WTC11 (cell line): Measurements from ENCODE around the gene PPP1CA. TPM values are rescaled to one million over a fixed set of nuclear protein-coding genes. Genes with fewer than 3 reads are reported as not detected.

Experiments used
- ATAC-seq: fragments of 200-7000 bp; cut with Tn5 transposase; 2 replicates; pipeline ENCODE4 v1.10.0; 2021; ENCODE audit warnings: mild to moderate bottlenecking, moderate library complexity
- CTCF ChIA-PET: fragments of 300-600 bp; sonication (Branson Sonifier 250); formaldehyde crosslinking; loops from one replicate; lab custom pipeline; 2021; ENCODE audit warnings: antibody characterized with exemption; lab: Charles Lee
- POLR2A ChIA-PET: fragments of 350-600 bp; sonication (Branson Sonifier 250); formaldehyde crosslinking; loops from one replicate; lab custom pipeline; 2021; ENCODE audit warnings: antibody characterized with exemption; lab: Charles Lee
- DNase-seq: peaks from one replicate; pipeline ENCODE4 v3.0.0; 2021; ENCODE audit warnings: low spot score
- H3K27ac Mint-ChIP-seq: 2 replicates; pipeline ENCODE4 v1.8.0; 2021; ENCODE audit warnings: mixed read lengths
- H3K27me3 Mint-ChIP-seq: 2 replicates; pipeline ENCODE4 v1.8.0; 2021; ENCODE audit warnings: low read depth, mild to moderate bottlenecking, moderate library complexity, mixed read lengths
- H3K36me3 Mint-ChIP-seq: 2 replicates; pipeline ENCODE4 v1.8.0; 2021; ENCODE audit warnings: mixed read lengths
- H3K4me1 Mint-ChIP-seq: 2 replicates; pipeline ENCODE4 v1.8.0; 2022; ENCODE audit warnings: mixed read lengths
- H3K4me3 Mint-ChIP-seq: 2 replicates; pipeline ENCODE4 v1.8.0; 2021; ENCODE audit warnings: mild to moderate bottlenecking, moderate library complexity, mixed read lengths
- H3K9me3 Mint-ChIP-seq: 2 replicates; pipeline ENCODE4 v1.8.0; 2021; ENCODE audit warnings: mixed read lengths
- ATF2 ChIP-seq: sonication (generic); formaldehyde crosslinking; IDR thresholded peaks from 2 replicates; pipeline ENCODE4 v1.8.1; 2022; ENCODE audit warnings: low read depth, missing genetic modification reagents, borderline replicate concordance
- CTCF ChIP-seq: fragments of 200-600 bp; IDR thresholded peaks from 2 replicates; pipeline ENCODE4 v1.8.0; 2022; ENCODE audit warnings: antibody characterized with exemption
- ETV6 ChIP-seq: sonication (generic); formaldehyde crosslinking; IDR thresholded peaks from 2 replicates; pipeline ENCODE4 v1.8.1; 2022; ENCODE audit warnings: mild to moderate bottlenecking, missing genetic modification reagents
- FOXK1 ChIP-seq: sonication (generic); formaldehyde crosslinking; IDR thresholded peaks from 2 replicates; pipeline ENCODE4 v1.8.0; 2022; ENCODE audit warnings: mild to moderate bottlenecking, moderate library complexity, missing genetic modification reagents
- FOXP1 ChIP-seq: sonication (generic); formaldehyde crosslinking; IDR thresholded peaks from 2 replicates; pipeline ENCODE4 v1.8.0; 2022; ENCODE audit warnings: missing genetic modification reagents, mild to moderate bottlenecking, moderate library complexity, borderline replicate concordance
- MAX ChIP-seq: sonication (generic); formaldehyde crosslinking; IDR thresholded peaks from 2 replicates; pipeline ENCODE4 v1.8.0; 2022; ENCODE audit warnings: mild to moderate bottlenecking, missing genetic modification reagents
- MYBL2 ChIP-seq: sonication (generic); formaldehyde crosslinking; IDR thresholded peaks from 2 replicates; pipeline ENCODE4 v1.8.1; 2023; ENCODE audit warnings: mild to moderate bottlenecking, moderate library complexity, missing genetic modification reagents
- NFE2L1 ChIP-seq: sonication (generic); formaldehyde crosslinking; IDR thresholded peaks from 2 replicates; pipeline ENCODE4 v1.8.1; 2023; ENCODE audit warnings: missing genetic modification reagents
- NFYB ChIP-seq: sonication (generic); formaldehyde crosslinking; conservative IDR thresholded peaks from 2 replicates; pipeline ENCODE4 v1.8.0; 2022; ENCODE audit warnings: low read depth, missing genetic modification reagents
- NR2C2 ChIP-seq: sonication (generic); formaldehyde crosslinking; IDR thresholded peaks from 2 replicates; pipeline ENCODE4 v1.8.0; 2022; ENCODE audit warnings: mild to moderate bottlenecking, missing genetic modification reagents
- PRDM15 ChIP-seq: sonication (generic); formaldehyde crosslinking; IDR thresholded peaks from 2 replicates; pipeline ENCODE4 v1.8.0; 2022; ENCODE audit warnings: missing genetic modification reagents
- PRRX2 ChIP-seq: fragments of 250-450 bp; sonication (Bioruptor Pico); IDR thresholded peaks from 2 replicates; pipeline ENCODE4 v1.8.0; 2021; ENCODE audit warnings: mild to moderate bottlenecking
- STAT6 ChIP-seq: sonication (generic); formaldehyde crosslinking; conservative IDR thresholded peaks from 2 replicates; pipeline ENCODE4 v1.8.1; 2023; ENCODE audit warnings: mild to moderate bottlenecking, low read depth, missing genetic modification reagents, moderate library complexity
- ZNF121 ChIP-seq: sonication (generic); formaldehyde crosslinking; IDR thresholded peaks from 2 replicates; pipeline ENCODE4 v1.8.0; 2023; ENCODE audit warnings: missing genetic modification reagents
- ZNF317 ChIP-seq: sonication (generic); formaldehyde crosslinking; IDR thresholded peaks from 2 replicates; pipeline ENCODE4 v1.8.1; 2023; ENCODE audit warnings: low read depth, mild to moderate bottlenecking, moderate library complexity, missing genetic modification reagents, borderline replicate concordance
- ZNF423 ChIP-seq: fragments of 250-450 bp; sonication (Bioruptor Pico); IDR thresholded peaks from 2 replicates; pipeline ENCODE4 v2.1.2; 2022; ENCODE audit warnings: mild to moderate bottlenecking, moderate library complexity
- total RNA-seq: library from RNA; stranded (reverse); gene quantifications from 3 replicates; pipeline ENCODE4 v1.2.3, GENCODE V29; 2021
- TF ChIP-seq, protein P1 (sequence below): sonication (generic); formaldehyde crosslinking; IDR thresholded peaks from 2 replicates; pipeline ENCODE4 v1.8.1; 2022; ENCODE audit warnings: mild to moderate bottlenecking, missing genetic modification reagents, moderate library complexity, borderline replicate concordance
- TF ChIP-seq, protein P2 (sequence below): fragments of 250-450 bp; sonication (Bioruptor Pico); IDR thresholded peaks from 2 replicates; pipeline ENCODE4 v1.9.0; 2021; ENCODE audit warnings: mild to moderate bottlenecking
- TF ChIP-seq, protein P3 (sequence below): sonication (generic); formaldehyde crosslinking; IDR thresholded peaks from 2 replicates; pipeline ENCODE4 v1.8.1; 2022; ENCODE audit warnings: low read depth, mild to moderate bottlenecking, moderate library complexity, missing genetic modification reagents, borderline replicate concordance

PPP1CA gene
- total RNA-seq, 1 experiment from 2014 or later: 220 TPM

DNA sequence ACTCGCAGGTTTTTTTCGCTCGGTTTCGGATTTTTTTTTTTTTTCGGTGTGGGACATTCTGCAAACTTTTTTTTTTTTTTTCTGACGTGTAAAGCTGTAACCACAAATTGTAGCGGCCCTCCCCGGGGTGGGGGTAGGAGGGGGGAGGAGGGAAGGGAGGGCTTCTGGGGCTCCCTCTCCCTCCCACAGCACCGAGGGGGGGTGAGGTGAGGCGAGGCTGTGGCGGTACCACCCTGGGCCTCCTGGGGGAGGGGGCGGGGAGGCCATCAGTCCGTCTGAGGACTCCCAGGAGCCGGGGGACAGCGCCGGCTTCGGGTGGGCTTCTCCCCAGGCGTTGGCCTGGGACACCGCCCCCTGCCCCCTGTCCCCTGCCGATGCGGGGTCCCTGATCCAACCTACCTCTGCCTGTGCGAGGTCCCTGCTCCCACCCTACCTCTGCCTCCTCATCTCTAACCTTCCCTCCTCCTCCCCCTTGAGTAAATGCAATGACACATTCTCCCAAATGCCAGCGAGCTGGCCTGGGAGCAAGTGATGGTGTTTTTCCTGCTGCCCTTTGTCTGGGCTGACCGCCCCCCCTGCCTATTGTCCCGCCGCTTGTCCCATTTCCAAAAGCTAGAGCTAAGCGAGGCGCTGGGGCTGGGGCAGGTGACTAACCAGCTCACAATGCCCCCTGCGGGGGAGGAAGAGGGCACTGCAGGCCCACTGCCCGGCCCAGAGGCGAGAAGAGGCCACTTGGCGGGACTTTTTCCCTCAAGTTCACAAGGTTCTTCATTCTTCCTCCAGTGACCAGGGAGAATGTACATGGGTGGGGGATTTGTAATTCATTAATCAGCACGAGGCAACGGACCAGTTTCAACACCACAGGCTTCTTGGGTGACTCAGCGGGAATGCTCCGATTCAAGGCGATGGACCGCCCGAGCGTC, 27.7 kb downstream of the PPP1CA start:
- H3K27ac Mint-ChIP-seq: no peak overlapping the region
- H3K4me3 Mint-ChIP-seq: peak overlapping the region; percentile 88
- H3K36me3 Mint-ChIP-seq: no peaks in the 10 kb centered on the region
- peaks cover 84% of the 10 kb centered on the region for H3K27me3 Mint-ChIP-seq
- H3K4me1 Mint-ChIP-seq: peaks cover 46% of the 10 kb centered on the region
- ChIA-PET CTCF (interaction anchor here (0.5 to 25.7 kb wide), 24 partner anchors 7 to 1786 kb away, joined by 3 to 842 read pairs (median 5); partner anchors contain the start of genes ANKRD13D, POLD4, PPP1CA and RAD9A), POLR2A (interaction anchor here (0.5 to 1.3 kb wide), 11 partner anchors 8 to 225 kb away, joined by 3 to 6 read pairs (median 5); partner anchors contain the start of genes POLD4, PPP1CA and RAD9A)
- ATAC-seq: peak; percentile 6
- H3K9me3 Mint-ChIP-seq: no peaks in the 10 kb centered on the region
- peak; percentile 77 for DNase-seq
- TF ChIP-seq NFYB (CRISPR knock-in tag) (no peak), ATF2 (CRISPR knock-in tag) (no peak), STAT6 (CRISPR knock-in tag) (no peak), CTCF (peak; percentile 32; the same call in 1 of the 2 replicates), PRDM15 (CRISPR knock-in tag) (no peak), MYBL2 (CRISPR knock-in tag) (no peak), ETV6 (CRISPR knock-in tag) (no peak), NFE2L1 (CRISPR knock-in tag) (0 out of 2 replicates have a peak, but pooled peaks have one; percentile 15), NR2C2 (no peak), ZNF121 (CRISPR knock-in tag) (no peak), FOXP1 (no peak), FOXK1 (0 out of 2 replicates have a peak, but pooled peaks have one; percentile 20), MAX (CRISPR knock-in tag) (no peak), PRRX2 (CRISPR knock-in tag) (no peak), ZNF423 (CRISPR knock-in tag) (peak; percentile 40; the same call in 1 of the 2 replicates), ZNF317 (CRISPR knock-in tag) (no peak)
- TF ChIP-seq, protein P1, sequence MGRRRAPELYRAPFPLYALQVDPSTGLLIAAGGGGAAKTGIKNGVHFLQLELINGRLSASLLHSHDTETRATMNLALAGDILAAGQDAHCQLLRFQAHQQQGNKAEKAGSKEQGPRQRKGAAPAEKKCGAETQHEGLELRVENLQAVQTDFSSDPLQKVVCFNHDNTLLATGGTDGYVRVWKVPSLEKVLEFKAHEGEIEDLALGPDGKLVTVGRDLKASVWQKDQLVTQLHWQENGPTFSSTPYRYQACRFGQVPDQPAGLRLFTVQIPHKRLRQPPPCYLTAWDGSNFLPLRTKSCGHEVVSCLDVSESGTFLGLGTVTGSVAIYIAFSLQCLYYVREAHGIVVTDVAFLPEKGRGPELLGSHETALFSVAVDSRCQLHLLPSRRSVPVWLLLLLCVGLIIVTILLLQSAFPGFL (CRISPR knock-in tag): no peak
- TF ChIP-seq, protein P2, sequence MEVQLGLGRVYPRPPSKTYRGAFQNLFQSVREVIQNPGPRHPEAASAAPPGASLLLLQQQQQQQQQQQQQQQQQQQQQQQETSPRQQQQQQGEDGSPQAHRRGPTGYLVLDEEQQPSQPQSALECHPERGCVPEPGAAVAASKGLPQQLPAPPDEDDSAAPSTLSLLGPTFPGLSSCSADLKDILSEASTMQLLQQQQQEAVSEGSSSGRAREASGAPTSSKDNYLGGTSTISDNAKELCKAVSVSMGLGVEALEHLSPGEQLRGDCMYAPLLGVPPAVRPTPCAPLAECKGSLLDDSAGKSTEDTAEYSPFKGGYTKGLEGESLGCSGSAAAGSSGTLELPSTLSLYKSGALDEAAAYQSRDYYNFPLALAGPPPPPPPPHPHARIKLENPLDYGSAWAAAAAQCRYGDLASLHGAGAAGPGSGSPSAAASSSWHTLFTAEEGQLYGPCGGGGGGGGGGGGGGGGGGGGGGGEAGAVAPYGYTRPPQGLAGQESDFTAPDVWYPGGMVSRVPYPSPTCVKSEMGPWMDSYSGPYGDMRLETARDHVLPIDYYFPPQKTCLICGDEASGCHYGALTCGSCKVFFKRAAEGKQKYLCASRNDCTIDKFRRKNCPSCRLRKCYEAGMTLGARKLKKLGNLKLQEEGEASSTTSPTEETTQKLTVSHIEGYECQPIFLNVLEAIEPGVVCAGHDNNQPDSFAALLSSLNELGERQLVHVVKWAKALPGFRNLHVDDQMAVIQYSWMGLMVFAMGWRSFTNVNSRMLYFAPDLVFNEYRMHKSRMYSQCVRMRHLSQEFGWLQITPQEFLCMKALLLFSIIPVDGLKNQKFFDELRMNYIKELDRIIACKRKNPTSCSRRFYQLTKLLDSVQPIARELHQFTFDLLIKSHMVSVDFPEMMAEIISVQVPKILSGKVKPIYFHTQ (CRISPR knock-in tag): no peak
- TF ChIP-seq, protein P3, sequence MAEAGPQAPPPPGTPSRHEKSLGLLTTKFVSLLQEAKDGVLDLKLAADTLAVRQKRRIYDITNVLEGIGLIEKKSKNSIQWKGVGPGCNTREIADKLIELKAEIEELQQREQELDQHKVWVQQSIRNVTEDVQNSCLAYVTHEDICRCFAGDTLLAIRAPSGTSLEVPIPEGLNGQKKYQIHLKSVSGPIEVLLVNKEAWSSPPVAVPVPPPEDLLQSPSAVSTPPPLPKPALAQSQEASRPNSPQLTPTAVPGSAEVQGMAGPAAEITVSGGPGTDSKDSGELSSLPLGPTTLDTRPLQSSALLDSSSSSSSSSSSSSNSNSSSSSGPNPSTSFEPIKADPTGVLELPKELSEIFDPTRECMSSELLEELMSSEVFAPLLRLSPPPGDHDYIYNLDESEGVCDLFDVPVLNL (CRISPR knock-in tag): no peak
